GM21447 (cell line): ENCODE measurements around the gene SPINK14.
A peak's percentile ranks its signal among the peaks of the same experiment; 100 is the strongest.

Experiments
- ATAC-seq: cut with Tn5 transposase; IDR thresholded peaks from one replicate; pipeline ENCODE4 v1.9.1; 2021; ENCODE audit not compliant: unreplicated experiment

Gene SPINK14, protein sequence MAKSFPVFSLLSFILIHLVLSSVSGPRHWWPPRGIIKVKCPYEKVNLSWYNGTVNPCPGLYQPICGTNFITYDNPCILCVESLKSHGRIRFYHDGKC

DNA sequence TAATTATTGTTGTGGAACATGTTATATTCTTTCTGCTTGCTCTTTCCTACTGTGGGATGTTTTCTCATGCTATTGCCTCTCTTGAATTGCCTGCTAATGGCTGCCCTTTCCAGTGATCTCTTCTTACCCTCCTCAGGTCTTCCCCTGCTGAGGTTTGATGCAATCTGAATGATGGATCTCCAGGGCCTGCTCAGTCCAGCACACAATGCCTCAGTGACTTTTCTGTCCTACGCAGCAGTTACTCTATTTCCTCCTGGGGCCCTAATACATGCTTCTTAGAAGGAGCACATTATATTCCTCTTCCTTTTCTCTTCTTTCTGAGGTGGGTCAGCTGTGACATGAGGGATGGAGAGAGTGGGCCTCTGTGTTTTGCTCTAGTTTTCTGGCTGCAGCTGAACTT lies at the start of gene SPINK14:
Gene SPINK14, plus strand, starts transcription at position 301 of the 400 bp plus-strand sequence. CDS start 1,187 bp downstream, outside the sequence.
- no peak for ATAC-seq

- ATAC-seq = no peak
These were observed 48.0 kb upstream of the SPINK14 start for GRCh38 chr5:148120317-148120716.

GRCh38 chr5:148125641-148126040 lies 42.7 kb upstream of the SPINK14 start:
- ATAC-seq = no peak

GRCh38 chr5:148135091-148136048 lies 33.0 kb upstream of the SPINK14 start:
- no peak for ATAC-seq

DNA sequence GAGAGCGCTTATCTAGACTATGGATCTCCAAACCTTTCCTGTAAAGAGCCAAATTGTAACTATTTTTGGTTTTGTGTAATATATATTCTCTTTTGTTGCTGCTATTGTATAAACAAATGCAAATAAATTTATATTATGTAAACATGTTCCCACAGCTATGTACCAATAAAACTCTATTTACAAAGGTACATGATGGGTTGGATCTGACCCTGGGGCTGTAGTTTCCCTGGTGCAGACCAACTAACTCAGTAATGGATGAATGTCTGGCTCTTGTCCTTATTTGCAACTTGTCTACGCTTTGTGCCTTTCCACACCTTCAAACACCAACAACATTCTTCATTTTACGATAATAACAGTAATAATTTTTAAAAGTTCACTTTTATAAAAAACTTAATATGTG lies 27.5 kb upstream of the SPINK14 start:
- no peak for ATAC-seq

DNA sequence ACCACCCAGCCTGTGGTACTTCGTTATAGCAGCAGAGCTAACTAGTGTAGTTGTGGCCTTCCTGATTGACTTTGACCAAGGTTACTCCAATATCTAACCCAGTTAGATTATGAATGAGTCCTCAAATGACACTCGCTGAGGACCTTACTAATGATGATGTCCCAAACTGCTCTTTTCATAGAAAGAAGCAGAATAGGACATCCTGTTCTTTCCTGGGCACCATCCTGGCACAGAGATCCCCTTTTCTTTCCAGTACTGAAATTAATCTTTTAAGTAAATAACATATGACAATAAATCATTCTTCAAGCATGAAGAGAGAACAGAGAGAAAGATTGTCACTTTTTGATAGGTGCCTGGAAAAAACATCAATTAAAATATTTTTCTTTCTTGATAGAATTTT lies 26.7 kb upstream of the SPINK14 start:
- no peak for ATAC-seq

- ATAC-seq = no peak
These were observed 22.4 kb upstream of the SPINK14 start for GRCh38 chr5:148145916-148146315.

DNA sequence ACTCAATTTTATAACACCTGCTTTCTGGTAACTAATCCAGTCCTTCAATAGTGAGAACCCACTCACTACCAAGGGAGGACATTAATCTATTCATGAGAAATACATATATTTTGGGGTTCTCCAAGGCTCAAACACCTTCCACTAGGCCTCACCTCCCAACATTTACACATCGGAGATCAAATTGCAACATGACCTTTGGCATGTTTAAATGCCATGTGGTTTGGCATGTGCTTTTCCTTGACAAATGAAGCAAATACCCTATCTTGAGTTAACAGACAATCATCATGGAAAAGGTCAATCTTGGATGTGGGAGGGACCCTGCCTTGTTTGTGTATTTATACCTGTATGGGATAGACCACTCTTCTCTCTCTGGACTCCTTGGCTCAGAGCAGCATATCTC lies 21.9 kb upstream of the SPINK14 start:
- ATAC-seq = no peak

GRCh38 chr5:148147415-148147814 lies 20.9 kb upstream of the SPINK14 start:
- ATAC-seq = no peak

DNA sequence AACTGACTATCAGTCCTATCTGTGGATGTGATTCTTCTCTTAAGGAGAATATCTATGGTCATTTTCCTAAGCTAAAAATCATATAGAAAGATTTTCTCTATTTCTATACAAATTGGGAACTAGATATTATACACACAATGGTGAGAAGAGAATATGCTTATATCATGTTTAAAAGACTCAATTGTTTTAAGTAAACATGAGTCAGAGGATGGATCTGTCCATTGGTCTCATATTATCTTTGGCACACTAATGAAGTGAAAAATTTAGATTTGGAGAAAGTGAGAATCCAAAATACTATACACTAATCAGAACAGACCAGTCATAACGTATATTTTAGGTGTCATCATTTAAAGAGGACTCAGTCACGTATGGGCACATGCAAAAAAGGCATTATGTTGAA lies 16.5 kb upstream of the SPINK14 start:
- no peak for ATAC-seq

DNA sequence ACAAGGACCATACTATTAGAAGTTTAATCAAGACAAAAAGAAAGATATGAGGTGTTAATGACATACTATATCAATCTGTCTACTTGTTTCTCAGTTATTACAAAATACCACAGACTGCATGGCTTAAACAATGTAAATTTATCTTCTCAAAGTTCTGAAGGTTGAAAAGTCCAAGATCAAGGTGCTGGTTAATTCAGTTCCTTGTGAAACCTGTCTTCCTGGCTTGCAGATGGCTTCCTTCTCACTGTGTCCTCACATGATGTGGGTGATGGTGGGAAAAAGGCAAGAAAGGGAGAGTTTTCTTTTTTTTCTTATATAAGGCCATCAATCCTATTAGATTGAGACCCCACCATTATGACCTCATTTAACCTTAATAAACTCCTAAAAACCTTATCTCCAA lies 15.6 kb upstream of the SPINK14 start:
- no peak for ATAC-seq

DNA sequence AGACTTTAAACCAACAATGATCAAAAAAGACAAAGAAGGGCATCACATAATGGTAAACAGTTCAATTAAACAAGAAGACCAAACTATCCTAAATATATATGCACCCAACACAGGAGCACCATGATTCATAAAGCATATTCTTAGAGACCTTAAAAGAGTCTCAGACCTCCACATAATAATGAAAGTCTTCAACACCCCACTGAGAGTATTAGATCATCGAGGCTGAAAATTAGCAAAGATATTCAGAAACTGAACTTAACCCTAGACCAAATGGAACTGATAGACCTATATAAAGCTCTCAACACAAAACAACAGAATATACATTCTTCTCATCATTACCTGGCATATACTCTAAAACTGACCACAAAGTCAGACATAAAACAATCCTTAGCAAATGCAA lies 11.7 kb upstream of the SPINK14 start:
- ATAC-seq = no peak

GRCh38 chr5:148162038-148162437 lies 6.3 kb upstream of the SPINK14 start:
- no peak for ATAC-seq

- ATAC-seq = no peak
These were observed 5.0 kb upstream of the SPINK14 start for GRCh38 chr5:148163345-148163744.

GRCh38 chr5:148166550-148167283 lies 1.6 kb upstream of the SPINK14 start:
- no peak for ATAC-seq

- no peak for ATAC-seq
These were observed 4.0 kb downstream of the SPINK14 start for GRCh38 chr5:148172377-148172776.

DNA sequence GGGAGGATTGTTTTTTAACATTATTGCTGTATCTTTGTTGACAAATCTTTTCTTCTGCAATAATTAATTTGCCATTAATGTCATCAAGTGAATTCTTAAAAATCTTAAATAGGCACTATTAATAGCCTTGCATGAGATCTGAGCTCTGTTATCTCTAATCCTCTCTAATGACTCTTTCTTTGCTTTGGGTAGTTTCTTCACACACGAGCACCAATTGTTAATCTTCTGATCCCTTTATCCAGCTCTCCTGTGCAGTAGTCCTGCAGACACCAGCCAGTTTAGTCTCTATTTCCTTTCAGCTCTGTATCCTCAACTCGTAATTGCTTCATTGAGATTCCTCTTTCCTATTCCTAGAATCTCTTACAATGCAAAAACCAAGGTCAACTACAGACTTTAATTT lies 8.1 kb downstream of the SPINK14 start:
- ATAC-seq = no peak

GRCh38 chr5:148177207-148177606 lies 8.9 kb downstream of the SPINK14 start:
- no peak for ATAC-seq

DNA sequence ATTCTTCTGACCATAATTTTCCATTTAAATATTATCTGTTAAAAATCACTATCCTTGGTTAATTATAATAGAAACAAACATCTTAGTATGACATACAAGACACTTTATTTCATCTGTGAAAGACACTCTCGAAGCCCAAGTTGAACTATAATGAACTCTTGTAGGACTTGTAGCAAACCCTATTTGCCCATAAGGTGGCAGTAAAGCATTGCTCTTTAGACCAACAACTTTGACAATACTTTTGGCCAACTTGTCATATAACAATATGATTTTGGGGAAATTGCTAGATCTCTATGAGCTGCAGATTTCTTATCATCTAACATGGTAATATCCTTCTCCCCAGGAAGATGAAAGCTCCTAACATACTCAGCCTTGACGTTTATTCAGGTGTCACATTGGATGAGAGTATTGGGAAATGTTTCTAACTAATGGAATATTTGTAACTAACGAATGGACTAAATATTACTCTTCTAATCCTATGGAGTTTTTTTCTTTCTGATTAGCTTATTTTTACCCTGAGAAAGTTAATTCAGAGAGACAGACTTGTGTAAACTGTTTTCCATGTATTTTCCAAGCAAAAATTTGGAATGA lies 11.0 kb downstream of the SPINK14 start:
- peak; percentile 74 for ATAC-seq

DNA sequence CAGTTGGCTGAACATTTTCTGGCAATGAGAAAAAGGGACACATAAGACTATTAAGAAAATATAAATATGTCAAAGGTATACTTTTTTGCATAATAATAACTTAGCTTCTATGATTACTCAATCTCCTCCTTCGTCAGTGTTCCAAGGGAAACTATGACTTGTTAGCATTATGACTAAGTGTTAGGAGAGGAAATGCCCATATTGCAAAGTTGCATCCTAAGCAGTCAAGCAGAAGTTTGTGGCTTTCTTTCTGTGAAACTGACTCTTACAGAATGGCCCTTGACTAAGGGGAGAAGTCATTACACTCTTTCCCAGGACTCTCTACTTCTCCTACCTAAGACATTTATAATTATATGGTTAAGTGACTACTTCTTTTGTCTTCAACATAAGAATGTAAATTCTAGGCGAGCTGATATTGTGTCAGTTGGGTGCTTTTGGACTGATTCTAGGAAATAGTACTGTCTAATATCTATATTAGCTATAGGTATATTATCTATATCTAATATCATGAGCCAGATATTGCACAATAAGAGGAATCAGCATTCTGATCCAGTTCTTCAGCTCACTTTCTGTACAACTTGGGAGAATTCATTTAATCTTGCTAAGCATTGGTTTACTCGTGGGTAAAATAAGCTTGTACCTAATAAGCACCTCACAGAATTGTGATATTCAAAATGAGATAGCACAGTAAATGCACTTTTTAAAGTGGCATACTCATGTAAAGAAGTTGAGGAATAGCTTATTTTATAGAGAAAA lies 18.1 kb downstream of the SPINK14 start:
- ATAC-seq = peak; percentile 95

DNA sequence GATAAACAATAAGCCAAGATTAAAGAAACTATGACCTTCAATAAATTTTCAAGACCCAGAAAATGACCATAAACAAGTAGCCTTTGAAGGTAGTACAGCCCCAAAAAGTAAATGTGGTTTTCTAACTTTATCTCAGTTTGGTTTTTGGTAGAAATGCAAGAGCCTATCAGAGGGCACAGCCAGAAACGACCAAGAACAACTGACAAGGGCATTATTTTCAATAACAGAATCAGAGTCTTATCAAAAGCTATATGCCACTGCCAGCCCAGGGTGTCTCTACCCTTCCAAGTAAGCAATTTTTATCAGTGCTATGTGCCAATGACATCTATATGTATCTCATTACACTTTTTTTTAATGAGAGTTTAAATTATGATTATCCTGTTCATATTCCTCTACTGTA lies 22.7 kb downstream of the SPINK14 start:
- ATAC-seq = no peak
